ENCODE measurements around the gene RIMOC1. TPM values are rescaled to one million over a fixed set of nuclear protein-coding genes. Genes with fewer than 3 reads are reported as not detected.

Gene RIMOC1
- total and polyA plus RNA-seq, 2 donors (not counting 1 experiment from before 2014, with no cell fraction given): 22.5 to 43.6 TPM

DNA sequence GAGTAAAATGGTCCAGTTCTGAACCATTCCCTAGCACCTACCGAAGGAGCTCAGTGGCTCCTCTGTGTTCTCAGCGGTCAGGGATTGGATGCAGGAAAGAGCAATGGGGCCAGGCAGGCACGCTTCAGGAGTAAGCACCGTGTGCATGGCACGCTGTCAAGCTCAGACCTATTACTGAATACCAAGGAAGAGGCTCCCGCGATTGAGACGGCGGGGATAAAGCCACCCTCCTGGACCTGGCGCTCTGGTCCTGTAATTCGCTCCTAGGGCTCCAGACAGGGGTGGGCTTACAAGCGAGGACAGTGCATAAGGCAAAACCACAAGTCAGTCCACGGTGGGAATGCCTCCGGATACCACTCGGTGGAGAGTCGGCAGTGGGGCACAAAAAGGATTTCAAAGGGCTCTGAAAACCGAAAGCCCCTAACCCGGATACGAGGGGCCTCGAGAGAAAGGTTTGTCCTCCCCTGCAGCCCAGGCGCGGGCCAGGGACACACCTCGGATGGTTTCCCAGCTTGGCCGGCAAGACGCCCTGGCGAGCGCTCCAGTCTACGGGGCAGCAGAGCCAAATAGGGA, 34.9 kb upstream of the RIMOC1 start:
- H3K36me3 ChIP-seq (ENCODE audit: control insufficient read depth, insufficient read depth, low read length): no peaks in the 10 kb centered on the region
- TF ChIP-seq, protein P1, sequence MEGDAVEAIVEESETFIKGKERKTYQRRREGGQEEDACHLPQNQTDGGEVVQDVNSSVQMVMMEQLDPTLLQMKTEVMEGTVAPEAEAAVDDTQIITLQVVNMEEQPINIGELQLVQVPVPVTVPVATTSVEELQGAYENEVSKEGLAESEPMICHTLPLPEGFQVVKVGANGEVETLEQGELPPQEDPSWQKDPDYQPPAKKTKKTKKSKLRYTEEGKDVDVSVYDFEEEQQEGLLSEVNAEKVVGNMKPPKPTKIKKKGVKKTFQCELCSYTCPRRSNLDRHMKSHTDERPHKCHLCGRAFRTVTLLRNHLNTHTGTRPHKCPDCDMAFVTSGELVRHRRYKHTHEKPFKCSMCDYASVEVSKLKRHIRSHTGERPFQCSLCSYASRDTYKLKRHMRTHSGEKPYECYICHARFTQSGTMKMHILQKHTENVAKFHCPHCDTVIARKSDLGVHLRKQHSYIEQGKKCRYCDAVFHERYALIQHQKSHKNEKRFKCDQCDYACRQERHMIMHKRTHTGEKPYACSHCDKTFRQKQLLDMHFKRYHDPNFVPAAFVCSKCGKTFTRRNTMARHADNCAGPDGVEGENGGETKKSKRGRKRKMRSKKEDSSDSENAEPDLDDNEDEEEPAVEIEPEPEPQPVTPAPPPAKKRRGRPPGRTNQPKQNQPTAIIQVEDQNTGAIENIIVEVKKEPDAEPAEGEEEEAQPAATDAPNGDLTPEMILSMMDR (conservative IDR thresholded peaks at IDR 0.05 in 1 of 2, IDR thresholded peaks at IDR 0.05 in 1 of 2; ENCODE audit: low read depth in 1 of 2, low read length in 2 of 2): no peak
- no peak for TF ChIP-seq EZH2 (IDR thresholded peaks at IDR 0.05; ENCODE audit: low read length, missing control alignments)
- peak overlapping the region; percentile 80 for H2AFZ ChIP-seq (ENCODE audit: low read length)
- H3K9ac ChIP-seq (ENCODE audit: insufficient read depth, low read length): peak overlapping the region; percentile 79
- no peaks in the 10 kb centered on the region for H4K20me1 ChIP-seq (ENCODE audit: control insufficient read depth, extremely low read depth, insufficient read depth, low read length)
- H3K79me2 ChIP-seq (ENCODE audit: control insufficient read depth, insufficient read depth, low read length): peaks cover 12% of the 10 kb centered on the region
- peaks cover 7% of the 10 kb centered on the region for H3K4me1 ChIP-seq (ENCODE audit: control insufficient read depth, extremely low read depth, insufficient read depth, low read length)
- no peaks in the 10 kb centered on the region for H3K27me3 ChIP-seq (ENCODE audit: control insufficient read depth, insufficient read depth, low read length)
- H3K9me3 ChIP-seq (ENCODE audit: control insufficient read depth, insufficient read depth, low read depth, low read length): no peaks in the 10 kb centered on the region
- peak overlapping the region; percentile 58 to 90 (median 74) for H3K4me3 ChIP-seq (replicated peaks in 1 of 4; ENCODE audit: control extremely low read depth in 1 of 4, insufficient read depth in 1 of 4, low read depth in 3 of 4, low read length in 4 of 4)
- H3K4me2 ChIP-seq (ENCODE audit: extremely low read depth, insufficient read depth, low read length): peak overlapping the region; percentile 87
- H3K27ac ChIP-seq (ENCODE audit: insufficient read depth, low read length): peak overlapping the region; percentile 93
- DNase-seq (ENCODE audit: low read depth in 2 of 2): peak; percentile 28 to 46

DNA sequence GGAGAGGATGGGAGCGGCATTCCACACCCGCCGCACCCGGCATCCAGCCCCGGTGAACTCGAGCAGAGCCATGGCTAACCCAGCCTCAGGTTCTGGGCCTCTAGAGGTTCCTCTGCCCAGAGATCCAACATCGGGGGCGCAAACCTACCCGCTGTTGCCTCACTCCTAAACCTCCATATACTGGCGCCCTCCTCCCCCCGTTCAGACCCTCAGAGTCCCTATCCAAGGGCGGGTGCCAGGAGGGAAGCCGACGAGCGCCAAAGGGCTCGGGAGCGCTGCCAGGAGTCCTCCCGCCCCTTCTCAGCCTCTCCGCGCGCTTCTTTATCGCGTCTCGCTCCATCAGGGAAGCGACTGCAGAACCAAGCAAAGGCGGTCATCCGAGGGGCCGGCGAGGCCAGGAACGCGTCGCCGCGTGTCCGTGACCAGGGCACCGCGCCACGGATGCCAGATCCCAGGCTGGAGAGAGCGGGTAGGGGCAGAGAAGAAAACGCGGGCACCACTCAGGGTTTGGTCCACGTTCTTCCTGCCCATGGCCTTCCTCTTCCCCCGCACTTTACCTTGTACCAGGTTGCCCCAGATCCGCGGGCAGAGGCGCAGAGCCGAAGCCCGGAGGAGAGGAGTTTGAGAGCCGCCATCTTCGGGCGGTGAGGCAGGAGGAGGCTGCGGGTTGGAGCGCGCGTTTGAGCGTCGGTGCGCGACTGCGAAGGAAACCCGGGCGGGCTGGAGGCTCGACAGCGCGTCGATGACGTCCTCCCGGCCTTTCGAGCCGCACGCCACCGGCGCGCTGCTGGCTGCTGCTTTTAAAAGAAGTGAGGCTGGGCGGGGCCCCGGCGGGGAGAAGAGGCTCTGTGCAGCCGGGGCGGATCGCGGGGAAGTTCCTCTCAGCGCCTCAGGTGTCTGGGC, 34.2 kb upstream of the RIMOC1 start, which contains the start of gene OXCT1:
Gene OXCT1 (minus strand): TSS at position 702 of the 903 bp plus-strand sequence. CDS start 67 bp downstream, at position 635.
- Histone ChIP-seq H3K4me1 (ENCODE audit: control insufficient read depth, extremely low read depth, insufficient read depth, low read length) (peaks cover 7% of the 10 kb centered on the region), H3K4me2 (ENCODE audit: extremely low read depth, insufficient read depth, low read length) (peak within 1 kb of the TSS; percentile 87), H3K27ac (ENCODE audit: insufficient read depth, low read length) (peak within 1 kb of the TSS; percentile 93), H4K20me1 (ENCODE audit: control insufficient read depth, extremely low read depth, insufficient read depth, low read length) (no peaks in the 10 kb centered on the region), H3K9me3 (ENCODE audit: control insufficient read depth, insufficient read depth, low read depth, low read length) (no peaks in the 10 kb centered on the region), H3K9ac (ENCODE audit: insufficient read depth, low read length) (peak within 1 kb of the TSS; percentile 79), H3K79me2 (ENCODE audit: control insufficient read depth, insufficient read depth, low read length) (peaks cover 12% of the 10 kb centered on the region), H3K36me3 (ENCODE audit: control insufficient read depth, insufficient read depth, low read length) (no peaks in the 10 kb centered on the region), H3K4me3 (replicated peaks in 1 of 4; ENCODE audit: control extremely low read depth in 1 of 4, insufficient read depth in 1 of 4, low read depth in 3 of 4, low read length in 4 of 4) (peak within 1 kb of the TSS; percentile 58 to 90 (median 74)), H3K27me3 (ENCODE audit: control insufficient read depth, insufficient read depth, low read length) (no peaks in the 10 kb centered on the region), H2AFZ (ENCODE audit: low read length) (peak within 1 kb of the TSS; percentile 80)
- TF ChIP-seq, protein P1 (conservative IDR thresholded peaks at IDR 0.05 in 1 of 2, IDR thresholded peaks at IDR 0.05 in 1 of 2; ENCODE audit: low read depth in 1 of 2, low read length in 2 of 2): no peak
- TF ChIP-seq EZH2 (IDR thresholded peaks at IDR 0.05; ENCODE audit: low read length, missing control alignments): no peak
- peak; percentile 80 to 85 for DNase-seq (ENCODE audit: low read depth in 2 of 2)

DNA sequence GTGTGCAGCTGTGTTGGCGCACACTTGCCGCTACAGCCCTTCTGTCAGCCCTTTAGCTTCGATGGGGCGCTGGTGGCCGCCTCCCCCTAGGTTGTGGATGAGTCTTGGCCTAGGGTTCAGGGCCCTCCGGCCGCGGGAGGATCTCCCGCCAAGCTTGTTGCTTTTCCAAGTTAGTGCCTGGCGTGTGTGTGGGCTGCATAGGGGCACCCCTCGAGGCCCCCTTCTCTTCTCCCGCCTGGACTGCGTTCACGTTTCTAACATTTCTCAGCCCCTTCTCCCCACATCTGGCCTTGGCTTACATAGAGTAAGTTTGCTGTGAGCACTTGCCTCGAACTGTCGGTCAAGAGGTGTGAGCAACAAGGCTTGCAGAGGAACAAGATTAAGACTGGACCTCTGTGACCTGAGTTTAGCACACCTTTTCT, 33.5 kb upstream of the RIMOC1 start:
- no peaks in the 10 kb centered on the region for H4K20me1 ChIP-seq (ENCODE audit: control insufficient read depth, extremely low read depth, insufficient read depth, low read length)
- no peak for DNase-seq (ENCODE audit: low read depth in 2 of 2)
- H3K27me3 ChIP-seq (ENCODE audit: control insufficient read depth, insufficient read depth, low read length): no peaks in the 10 kb centered on the region
- TF ChIP-seq EZH2 (IDR thresholded peaks at IDR 0.05; ENCODE audit: low read length, missing control alignments): no peak
- TF ChIP-seq, protein P1 (conservative IDR thresholded peaks at IDR 0.05 in 1 of 2, IDR thresholded peaks at IDR 0.05 in 1 of 2; ENCODE audit: low read depth in 1 of 2, low read length in 2 of 2): no peak
- H3K4me1 ChIP-seq (ENCODE audit: control insufficient read depth, extremely low read depth, insufficient read depth, low read length): peaks cover 7% of the 10 kb centered on the region
- H2AFZ ChIP-seq (ENCODE audit: low read length): peak overlapping the region; percentile 80
- no peaks in the 10 kb centered on the region for H3K9me3 ChIP-seq (ENCODE audit: control insufficient read depth, insufficient read depth, low read depth, low read length)
- peak overlapping the region; percentile 58 to 90 (median 74) for H3K4me3 ChIP-seq (replicated peaks in 1 of 4; ENCODE audit: control extremely low read depth in 1 of 4, insufficient read depth in 1 of 4, low read depth in 3 of 4, low read length in 4 of 4)
- peaks cover 12% of the 10 kb centered on the region for H3K79me2 ChIP-seq (ENCODE audit: control insufficient read depth, insufficient read depth, low read length)
- peak overlapping the region; percentile 79 for H3K9ac ChIP-seq (ENCODE audit: insufficient read depth, low read length)
- no peaks in the 10 kb centered on the region for H3K36me3 ChIP-seq (ENCODE audit: control insufficient read depth, insufficient read depth, low read length)
- H3K27ac ChIP-seq (ENCODE audit: insufficient read depth, low read length): peak overlapping the region; percentile 93
- peak overlapping the region; percentile 38 for H3K4me2 ChIP-seq (ENCODE audit: extremely low read depth, insufficient read depth, low read length)
